Spleen (tissue), 11 donors: ENCODE data around the gene COL6A3. TPM values are rescaled to one million over a fixed set of nuclear protein-coding genes. Genes with fewer than 3 reads are reported as not detected.

Source experiments
- DNase-seq: peaks from one replicate; pipeline ENCODE4 v3.0.0-alpha.2; 2020
- H3K27ac ChIP-seq, 8 donors: fragments of 200-600 bp; sonication (generic) in 7 of 8; 1 replicate in 4 of 8; 2 replicates in 4 of 8; pipeline versions ENCODE4 v1.5.0 to v1.8.0; 2016 to 2021; ENCODE audit warnings: inconsistent platforms in 4 of 8, mild to moderate bottlenecking in 4 of 8, moderate library complexity in 1 of 8
- H3K27me3 ChIP-seq, 7 donors: fragments of 200-600 bp; sonication (generic) in 6 of 7; replicated peaks in 1 of 7; 1 replicate in 4 of 7; 2 replicates in 3 of 7; pipeline versions ENCODE4 v1.5.0 to v1.8.0; 2016 to 2021; ENCODE audit warnings: inconsistent platforms in 3 of 7, mild to moderate bottlenecking in 1 of 7
- H3K36me3 ChIP-seq, 6 donors: fragments of 200-600 bp; sonication (generic) in 5 of 6; 1 replicate in 4 of 6; 2 replicates in 2 of 6; pipeline versions ENCODE4 v1.5.0 to v1.8.0; 2016 to 2021; ENCODE audit warnings: inconsistent platforms in 2 of 6
- H3K4me1 ChIP-seq, 6 donors: fragments of 200-600 bp; sonication (generic) in 5 of 6; 1 replicate in 3 of 6; 2 replicates in 3 of 6; pipeline versions ENCODE4 v1.5.0 to v1.8.0; 2016 to 2021; ENCODE audit warnings: inconsistent platforms in 3 of 6
- H3K4me3 ChIP-seq, 8 donors: fragments of 200-600 bp; sonication (generic) in 7 of 8; 1 replicate in 4 of 8; 2 replicates in 4 of 8; pipeline versions ENCODE4 v1.5.0 to v1.8.0; 2016 to 2021; ENCODE audit warnings: inconsistent platforms in 4 of 8, mild to moderate bottlenecking in 4 of 8, moderate library complexity in 2 of 8
- H3K9me3 ChIP-seq, 8 donors: fragments of 200-600 bp; sonication (generic) in 7 of 8; 1 replicate in 4 of 8; 2 replicates in 4 of 8; pipeline versions ENCODE4 v1.5.0 to v1.8.0; 2016 to 2021; ENCODE audit warnings: inconsistent platforms in 4 of 8
- CTCF ChIP-seq, 11 experiments: fragments of 200-600 bp in 7 of 11; fragments of 450-650 bp in 4 of 11; sonication (generic) in 4 of 11; IDR thresholded peaks in 8 of 11; conservative IDR thresholded peaks in 3 of 11; 1 replicate in 7 of 11; 2 replicates in 4 of 11; pipeline versions ENCODE4 v1.4.0 to v1.8.0; 2016 to 2021; ENCODE audit warnings: antibody characterized with exemption in 11 of 11, inconsistent platforms in 4 of 11, mild to moderate bottlenecking in 1 of 11
- POLR2A ChIP-seq, 3 donors: fragments of 450-650 bp; IDR thresholded peaks; one replicate each; pipeline ENCODE4 v1.5.1; 2017; ENCODE audit warnings: antibody characterized with exemption in 3 of 3, mild to moderate bottlenecking in 1 of 3
- POLR2AphosphoS5 ChIP-seq, 3 donors: sonication (generic); formaldehyde crosslinking; IDR thresholded peaks; one replicate each; pipeline ENCODE4 v1.5.1; 2017; ENCODE audit warnings: antibody characterized with exemption in 3 of 3
- WGBS, 5 donors: extraction: QIAGEN DNeasy Blood & Tissue Kit in 3 of 5; methylation state at CpG; one replicate each; pipeline versions ENCODE4 v1.1.5 to v1.1.7; 2013 to 2018; 5-methylcytosine and 5-hydroxymethylcytosine counted together
- intact Hi-C: fragments of 100-400 bp; cut with DNase I; formaldehyde crosslinking; loops from one replicate; pipeline ENCODE4 v1.15.0; 2023; ENCODE audit warnings: low total_unique reads
- polyA plus RNA-seq, 3 donors: library from polyadenylated mRNA; stranded (reverse); fragments of 200-250 nt; gene quantifications; one replicate each; pipeline ENCODE4 v1.2.1, GENCODE V29; 2013
- total RNA-seq, 7 donors: library from RNA; depleted of rRNA in 3 of 7; stranded (reverse); fragments of >200 nt in 3 of 7; fragmentation: NEBNext Ultra II Directional in 4 of 7; extraction: Animal tissue kit (Norgen Biotek cat#: 25700) in 4 of 7; gene quantifications; one replicate each; pipeline versions ENCODE4 v1.1.0 to v1.2.1, GENCODE V29; 2016 to 2021
- donor health status: healthy with polysubstance abuse.
- donor health status: DM: no; HTN: no; CAD: no; lungs with moderate emphysema.
- donor health status: DM: no; HTN: no; CAD: no.
- donor health status: Bipolar disorder and iron deficiency.
- donor health status: healthy.
- donor health status: DM: no; HTN: no; CAD: no.
- donor health status: DM: yes; HTN: yes; CAD: no.

The COL6A3 gene
- total and polyA plus RNA-seq, 10 donors, result 8.3 to 146 (median 65.4) TPM

- TF ChIP-seq POLR2AphosphoS5 (IDR thresholded peaks at IDR 0.05), result no peak
- TF ChIP-seq POLR2A (IDR thresholded peaks at IDR 0.05), result no peak
- TF ChIP-seq CTCF (IDR thresholded peaks at IDR 0.05 in 8 of 11, conservative IDR thresholded peaks at IDR 0.05 in 3 of 11), result peak in 2 of 11 experiments; percentile 16 to 23
- peaks cover 0 to 18% (median 0%) of the 10 kb centered on the region in 7 donors for H3K27me3 ChIP-seq
- no peak overlapping the region for H3K27ac ChIP-seq
- no peak overlapping the region for H3K4me3 ChIP-seq
- no peak for DNase-seq
- intact Hi-C loops, result no loop called here
- H3K36me3 ChIP-seq, result no peaks in the 10 kb centered on the region
- H3K4me1 ChIP-seq, result no peaks in the 10 kb centered on the region
- 11 to 61% (median 42%) methylated on average over 3 to 4 of the region's 4 CpGs for WGBS, 5 donors
- H3K9me3 ChIP-seq, result no peaks in the 10 kb centered on the region
These were observed 91.4 kb downstream of the COL6A3 start for GRCh38 chr2:237322564-237322963.

GRCh38 chr2:237321746-237322145 is 92.2 kb downstream of the COL6A3 start:
- H3K4me3 ChIP-seq, result no peak overlapping the region
- 84 to 92% (median 86%) methylated on average over 7 of the region's 7 CpGs for WGBS, 5 donors
- TF ChIP-seq POLR2A (IDR thresholded peaks at IDR 0.05) (no peak), POLR2AphosphoS5 (IDR thresholded peaks at IDR 0.05) (no peak), CTCF (IDR thresholded peaks at IDR 0.05 in 8 of 11, conservative IDR thresholded peaks at IDR 0.05 in 3 of 11) (no peak)
- no peak for DNase-seq
- H3K36me3 ChIP-seq, result no peaks in the 10 kb centered on the region
- H3K4me1 ChIP-seq, result no peaks in the 10 kb centered on the region
- intact Hi-C loops, result no loop called here
- H3K9me3 ChIP-seq, result no peaks in the 10 kb centered on the region
- peaks cover 0 to 18% (median 0%) of the 10 kb centered on the region in 7 donors for H3K27me3 ChIP-seq
- H3K27ac ChIP-seq, result no peak overlapping the region

GRCh38 chr2:237320801-237321560 is 93.0 kb downstream of the COL6A3 start:
- 78 to 89% (median 80%) methylated on average over 11 of the region's 11 CpGs for WGBS, 5 donors
- intact Hi-C loops, result no loop called here

More at GRCh38 chr2:237320801-237321560, 93.0 kb downstream of the COL6A3 start:
- no peak overlapping the region for H3K4me3 ChIP-seq
- no peaks in the 10 kb centered on the region for H3K36me3 ChIP-seq
- DNase-seq, result no peak
- H3K9me3 ChIP-seq, result no peaks in the 10 kb centered on the region
- H3K27me3 ChIP-seq, result peaks cover 0 to 18% (median 0%) of the 10 kb centered on the region in 7 donors
- no peak for TF ChIP-seq POLR2AphosphoS5 (IDR thresholded peaks at IDR 0.05)
- TF ChIP-seq POLR2A (IDR thresholded peaks at IDR 0.05), result no peak
- no peak for TF ChIP-seq CTCF (IDR thresholded peaks at IDR 0.05 in 8 of 11, conservative IDR thresholded peaks at IDR 0.05 in 3 of 11)
- no peaks in the 10 kb centered on the region for H3K4me1 ChIP-seq
- H3K27ac ChIP-seq, result no peak overlapping the region
